IMR-90 (cell line): ENCODE results near the gene RAX2. TPM values are rescaled to one million over a fixed set of nuclear protein-coding genes. Genes with fewer than 3 reads are reported as not detected.

Source experiments
- ATAC-seq: fragments of 200-7000 bp; cut with Tn5 transposase; 2 replicates; pipeline ENCODE4 v1.9.1; 2020; ENCODE audit warnings: low read depth, mild to moderate bottlenecking, moderate library complexity
- BruUV-seq: library from RNA; stranded (reverse); fragments of 400-500 nt; replicated peaks from 2 replicates; lab custom pipeline; 2021; lab: Mats Ljungman, UMichigan
- CTCF ChIA-PET: fragments of 300-600 bp; formaldehyde crosslinking; extraction: SDS; loops from one replicate; lab custom pipeline; 2021; ENCODE audit warnings: antibody characterized with exemption; lab: Yijun Ruan, JAX
- POLR2A ChIA-PET: fragments of 300-600 bp; sonication (Branson Sonifier 250); formaldehyde crosslinking; loops from one replicate; lab custom pipeline; 2022; ENCODE audit warnings: antibody characterized with exemption; ENCODE audit not compliant: unreplicated experiment; lab: Charles Lee
- DNase-seq: peaks from one replicate; pipeline ENCODE4 v3.0.0; 2013
- H2AFZ ChIP-seq: replicated peaks from 2 replicates; pipeline ENCODE3; 2013; ENCODE audit warnings: low read length, mild to moderate bottlenecking; ENCODE audit not compliant: poor library complexity
- H2AK5ac ChIP-seq: 2 replicates; pipeline ENCODE4 v1.6.1; 2013; ENCODE audit warnings: low read depth, low read length, inconsistent platforms
- H2AK9ac ChIP-seq: replicated peaks from 2 replicates; pipeline ENCODE3; 2013; ENCODE audit warnings: mild to moderate bottlenecking, low read depth, low read length, moderate library complexity; ENCODE audit not compliant: poor library complexity
- H2BK120ac ChIP-seq: 2 replicates; pipeline ENCODE4 v1.6.1; 2013; ENCODE audit warnings: low read depth, low read length, inconsistent platforms
- H2BK15ac ChIP-seq: 3 replicates; pipeline ENCODE4 v1.6.1; 2013; ENCODE audit warnings: low read depth, low read length, inconsistent platforms
- H2BK20ac ChIP-seq: 2 replicates; pipeline ENCODE4 v1.6.1; 2013; ENCODE audit warnings: low read depth, mild to moderate bottlenecking, inconsistent platforms, low read length, moderate library complexity
- H2BK5ac ChIP-seq: 2 replicates; pipeline ENCODE4 v1.6.1; 2013; ENCODE audit warnings: mild to moderate bottlenecking, low read depth, low read length, inconsistent platforms; ENCODE audit not compliant: poor library complexity, severe bottlenecking
- H3K14ac ChIP-seq: replicated peaks from 2 replicates; pipeline ENCODE4 v1.6.1; 2013; ENCODE audit warnings: low read depth, low read length, inconsistent platforms
- H3K18ac ChIP-seq: 2 replicates; pipeline ENCODE4 v1.6.1; 2013; ENCODE audit warnings: low read depth, low read length, control low read depth
- H3K23ac ChIP-seq: 2 replicates; pipeline ENCODE4 v1.6.1; 2013; ENCODE audit warnings: low read depth, low read length, inconsistent platforms
- H3K27ac ChIP-seq: 2 replicates; pipeline ENCODE4 v1.5.1; 2013; ENCODE audit warnings: mild to moderate bottlenecking, control low read depth, low read length; ENCODE audit not compliant: insufficient read depth
- H3K27me3 ChIP-seq: 2 replicates; pipeline ENCODE4 v1.6.1; 2013; ENCODE audit warnings: low read length; ENCODE audit not compliant: control insufficient read depth, insufficient read depth
- H3K36me3 ChIP-seq: 2 replicates; pipeline ENCODE4 v1.6.1; 2013; ENCODE audit warnings: low read length, mixed read lengths; ENCODE audit not compliant: control insufficient read depth, insufficient read depth
- H3K4ac ChIP-seq: 2 replicates; pipeline ENCODE4 v1.6.1; 2013; ENCODE audit warnings: low read depth, low read length, inconsistent platforms
- H3K4me1 ChIP-seq: 2 replicates; pipeline ENCODE4 v1.6.1; 2013; ENCODE audit warnings: low read length, mixed read lengths; ENCODE audit not compliant: control insufficient read depth, insufficient read depth
- H3K4me2 ChIP-seq: 2 replicates; pipeline ENCODE4 v1.6.1; 2013; ENCODE audit warnings: low read depth, mild to moderate bottlenecking, control low read depth, low read length, moderate library complexity
- H3K4me3 ChIP-seq: 2 replicates; pipeline ENCODE4 v1.5.1; 2013; ENCODE audit warnings: low read depth, mild to moderate bottlenecking, control low read depth, low read length, moderate library complexity; ENCODE audit not compliant: insufficient read depth
- H3K56ac ChIP-seq: 2 replicates; pipeline ENCODE4 v1.6.1; 2013; ENCODE audit warnings: low read length, inconsistent platforms; ENCODE audit not compliant: insufficient read depth; ENCODE audit errors: extremely low read depth
- H3K79me1 ChIP-seq, 2 experiments: 2 replicates each; pipeline ENCODE4 v1.6.1; 2013; ENCODE audit warnings: low read length in 2 of 2, inconsistent platforms in 1 of 2, low read depth in 1 of 2
- H3K9ac ChIP-seq: 2 replicates; pipeline ENCODE4 v1.6.1; 2013; ENCODE audit warnings: low read depth, low read length, control low read depth
- H3K9me1 ChIP-seq: 2 replicates; pipeline ENCODE4 v1.6.1; 2013; ENCODE audit warnings: low read length, inconsistent platforms; ENCODE audit not compliant: insufficient read depth
- H3K9me3 ChIP-seq: 2 replicates; pipeline ENCODE4 v1.6.1; 2013; ENCODE audit warnings: low read length; ENCODE audit not compliant: control insufficient read depth, insufficient read depth
- H4K20me1 ChIP-seq: 2 replicates; pipeline ENCODE4 v1.6.1; 2013; ENCODE audit warnings: low read length, inconsistent platforms; ENCODE audit not compliant: insufficient read depth
- H4K5ac ChIP-seq: 2 replicates; pipeline ENCODE4 v1.6.1; 2013; ENCODE audit warnings: mild to moderate bottlenecking, low read depth, low read length, control low read depth
- H4K8ac ChIP-seq, 2 experiments: 2 replicates each; pipeline ENCODE4 v1.6.1; 2013; ENCODE audit warnings: low read depth in 2 of 2, low read length in 2 of 2, control low read depth in 1 of 2, inconsistent platforms in 1 of 2
- H4K91ac ChIP-seq: 2 replicates; pipeline ENCODE4 v1.6.1; 2013; ENCODE audit warnings: low read depth, low read length, inconsistent platforms; ENCODE audit not compliant: insufficient read depth
- BHLHE40 ChIP-seq: fragments of 150-350 bp; IDR thresholded peaks from 2 replicates; pipeline ENCODE4 v1.6.1; 2016; ENCODE audit warnings: mild to moderate bottlenecking, low read depth, low read length
- CEBPB ChIP-seq: IDR thresholded peaks from 2 replicates; pipeline ENCODE4 v1.6.1; 2012; ENCODE audit warnings: low read depth, low read length, improper control_type of control experiment
- CHD1 ChIP-seq: IDR thresholded peaks from 2 replicates; pipeline ENCODE4 v1.6.1; 2012; ENCODE audit warnings: low read depth, low read length, improper control_type of control experiment
- FOS ChIP-seq: fragments of 150-350 bp; IDR thresholded peaks from 2 replicates; pipeline ENCODE4 v1.6.1; 2016; ENCODE audit warnings: low read depth, low read length
- MAFK ChIP-seq: IDR thresholded peaks from 2 replicates; pipeline ENCODE4 v1.6.1; 2012; ENCODE audit warnings: low read depth, low read length, improper control_type of control experiment
- MAZ ChIP-seq: IDR thresholded peaks from 2 replicates; pipeline ENCODE4 v1.6.1; 2012; ENCODE audit warnings: low read depth, mild to moderate bottlenecking, low read length, improper control_type of control experiment, moderate library complexity, borderline replicate concordance
- MXI1 ChIP-seq: IDR thresholded peaks from 2 replicates; pipeline ENCODE4 v1.6.1; 2012; ENCODE audit warnings: low read depth, mild to moderate bottlenecking, low read length, moderate library complexity, borderline replicate concordance
- NFE2L2 ChIP-seq: fragments of 150-350 bp; IDR thresholded peaks from 2 replicates; pipeline ENCODE4 v1.6.1; 2016; ENCODE audit warnings: low read depth, mild to moderate bottlenecking, low read length
- POLR2A ChIP-seq: IDR thresholded peaks from 2 replicates; pipeline ENCODE4 v1.6.1; 2012; ENCODE audit warnings: mild to moderate bottlenecking, low read depth, low read length
- RAD21 ChIP-seq: IDR thresholded peaks from 2 replicates; pipeline ENCODE4 v1.6.1; 2012; ENCODE audit warnings: low read length, improper control_type of control experiment
- RCOR1 ChIP-seq: IDR thresholded peaks from 2 replicates; pipeline ENCODE4 v1.6.1; 2012; ENCODE audit warnings: mild to moderate bottlenecking, low read length, improper control_type of control experiment; ENCODE audit not compliant: insufficient replicate concordance
- RFX5 ChIP-seq: IDR thresholded peaks from 2 replicates; pipeline ENCODE4 v1.8.0; 2012; ENCODE audit warnings: low read depth, mild to moderate bottlenecking, low read length, moderate library complexity
- SMC3 ChIP-seq: fragments of 150-350 bp; IDR thresholded peaks from 2 replicates; pipeline ENCODE4 v1.6.1; 2016; ENCODE audit warnings: low read depth, mild to moderate bottlenecking, antibody characterized with exemption, low read length, moderate library complexity
- WGBS, 2 experiments: methylation state at CpG; one replicate each; pipeline versions ENCODE4 v1.1.5 to v1.1.7; 2013; ENCODE audit warnings: missing lambda C conversion rate in 2 of 2; ENCODE audit not compliant: insufficient read length in 1 of 2; ENCODE audit errors: extremely low coverage in 2 of 2; 5-methylcytosine and 5-hydroxymethylcytosine counted together
- dilution Hi-C: fragments of 300-500 bp; cut with HindIII; formaldehyde crosslinking; loops from one replicate; pipeline ENCODE4 v1.14.3; 2018; ENCODE audit warnings: low sequenced_read_pairs; ENCODE audit not compliant: unreplicated experiment
- in situ Hi-C: fragments of 300-500 bp; cut with MboI; formaldehyde crosslinking; loops from 3 replicates; pipeline ENCODE4 v1.14.3; 2019; ENCODE audit warnings: low sequenced_read_pairs, inconsistent platforms, mixed read lengths
- intact Hi-C: fragments of 100-400 bp; cut with micrococcal nuclease; formaldehyde crosslinking; loops from 2 replicates; pipeline ENCODE4 v1.10.0; 2022
- polyA plus RNA-seq, 3 experiments: library from polyadenylated mRNA; depleted of rRNA; stranded (reverse); fragments of >200 nt; gene quantifications; 2 replicates each; pipeline ENCODE4 v1.2.3, GENCODE V29; 2012; ENCODE audit warnings: low replicate concordance in 1 of 3
- total RNA-seq: library from RNA; depleted of rRNA; stranded (reverse); fragments of >200 nt; gene quantifications from 2 replicates; pipeline ENCODE4 v1.2.3, GENCODE V29; 2012
- TF ChIP-seq, protein P1 (sequence below): fragments of 150-350 bp; IDR thresholded peaks from 2 replicates; pipeline ENCODE4 v1.6.1; 2016; ENCODE audit warnings: low read depth, mild to moderate bottlenecking, low read length, moderate library complexity, borderline replicate concordance
- TF ChIP-seq, protein P2 (sequence below): fragments of 150-350 bp; IDR thresholded peaks from 2 replicates; pipeline ENCODE4 v1.6.1; 2017; ENCODE audit warnings: mild to moderate bottlenecking, antibody characterized with exemption, low read length, low read depth
- TF ChIP-seq, protein P3 (sequence below): conservative IDR thresholded peaks from 2 replicates; pipeline ENCODE4 v1.5.1; 2012; ENCODE audit warnings: mild to moderate bottlenecking, low read depth, low read length, improper control_type of control experiment

Gene RAX2
- total and polyA plus RNA-seq, 2 of the 4 experiments (the other 2 are of a cell fraction): not detected

DNA sequence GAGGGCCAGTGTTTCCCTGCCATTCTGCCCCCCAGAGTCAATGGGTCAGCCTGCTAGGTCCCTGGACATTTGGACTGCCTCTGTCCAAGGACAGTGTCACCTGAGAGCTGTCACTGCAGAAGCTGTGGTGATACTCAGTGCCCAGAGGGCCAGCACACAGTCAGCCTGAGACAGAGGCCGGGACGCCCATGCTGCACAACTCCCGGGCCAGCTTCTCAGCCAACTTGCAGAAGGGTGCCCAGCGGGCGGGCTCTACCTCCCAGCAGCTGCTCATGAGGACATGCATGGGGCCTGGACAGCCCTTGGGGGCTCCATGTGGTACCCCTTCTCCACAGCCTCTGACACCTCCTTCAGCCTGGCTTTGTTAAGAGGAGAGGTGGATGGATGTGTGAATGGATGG lies 3.8 kb upstream of the RAX2 start:
- no peak for DNase-seq
- H3K4me1 ChIP-seq: no peaks in the 10 kb centered on the region
- no peak overlapping the region for H3K9ac ChIP-seq
- no peaks in the 10 kb centered on the region for H3K9me1 ChIP-seq
- no peaks in the 10 kb centered on the region for H3K36me3 ChIP-seq
- H3K18ac ChIP-seq: no peak overlapping the region
- H2AK9ac ChIP-seq: no peak overlapping the region
- no TSS peak for BruUV-seq
- no peaks in the 10 kb centered on the region for H3K79me1 ChIP-seq
- H3K4me2 ChIP-seq: no peak overlapping the region
- dilution Hi-C loops: no loop called here
- no peak overlapping the region for H3K4ac ChIP-seq
- peaks cover 2% of the 10 kb centered on the region for H3K9me3 ChIP-seq
- H2AFZ ChIP-seq: no peak overlapping the region
- ChIA-PET POLR2A (no interaction called here), CTCF (no interaction called here)
- H2BK15ac ChIP-seq: no peak overlapping the region
- no peak overlapping the region for H2BK20ac ChIP-seq
- in situ Hi-C loops: no loop called here
- no peak overlapping the region for H3K14ac ChIP-seq
- H4K20me1 ChIP-seq: no peaks in the 10 kb centered on the region
- intact Hi-C loops: no loop called here
- no peak overlapping the region for H3K4me3 ChIP-seq
- no peak overlapping the region for H3K56ac ChIP-seq
- H2BK5ac ChIP-seq: no peak overlapping the region
- no peak overlapping the region for H4K91ac ChIP-seq
- H4K8ac ChIP-seq: no peak overlapping the region
- WGBS, 2 experiments: no CpG with 5 or more reads among the region's 5 CpGs
- H3K27ac ChIP-seq: no peak overlapping the region
- no peak overlapping the region for H2AK5ac ChIP-seq
- no peak for ATAC-seq
- H4K5ac ChIP-seq: no peak overlapping the region
- H3K27me3 ChIP-seq: peaks cover 5% of the 10 kb centered on the region; the same call in 1 of the 2 replicates
- H2BK120ac ChIP-seq: no peak overlapping the region
- no peak for TF ChIP-seq RAD21
- no peak for TF ChIP-seq MAZ
- TF ChIP-seq, protein P1, sequence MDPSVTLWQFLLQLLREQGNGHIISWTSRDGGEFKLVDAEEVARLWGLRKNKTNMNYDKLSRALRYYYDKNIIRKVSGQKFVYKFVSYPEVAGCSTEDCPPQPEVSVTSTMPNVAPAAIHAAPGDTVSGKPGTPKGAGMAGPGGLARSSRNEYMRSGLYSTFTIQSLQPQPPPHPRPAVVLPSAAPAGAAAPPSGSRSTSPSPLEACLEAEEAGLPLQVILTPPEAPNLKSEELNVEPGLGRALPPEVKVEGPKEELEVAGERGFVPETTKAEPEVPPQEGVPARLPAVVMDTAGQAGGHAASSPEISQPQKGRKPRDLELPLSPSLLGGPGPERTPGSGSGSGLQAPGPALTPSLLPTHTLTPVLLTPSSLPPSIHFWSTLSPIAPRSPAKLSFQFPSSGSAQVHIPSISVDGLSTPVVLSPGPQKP: no peak
- TF ChIP-seq CHD1: no peak
- TF ChIP-seq, protein P2, sequence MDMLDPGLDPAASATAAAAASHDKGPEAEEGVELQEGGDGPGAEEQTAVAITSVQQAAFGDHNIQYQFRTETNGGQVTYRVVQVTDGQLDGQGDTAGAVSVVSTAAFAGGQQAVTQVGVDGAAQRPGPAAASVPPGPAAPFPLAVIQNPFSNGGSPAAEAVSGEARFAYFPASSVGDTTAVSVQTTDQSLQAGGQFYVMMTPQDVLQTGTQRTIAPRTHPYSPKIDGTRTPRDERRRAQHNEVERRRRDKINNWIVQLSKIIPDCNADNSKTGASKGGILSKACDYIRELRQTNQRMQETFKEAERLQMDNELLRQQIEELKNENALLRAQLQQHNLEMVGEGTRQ: no peak
- TF ChIP-seq RCOR1: no peak
- TF ChIP-seq, protein P3, sequence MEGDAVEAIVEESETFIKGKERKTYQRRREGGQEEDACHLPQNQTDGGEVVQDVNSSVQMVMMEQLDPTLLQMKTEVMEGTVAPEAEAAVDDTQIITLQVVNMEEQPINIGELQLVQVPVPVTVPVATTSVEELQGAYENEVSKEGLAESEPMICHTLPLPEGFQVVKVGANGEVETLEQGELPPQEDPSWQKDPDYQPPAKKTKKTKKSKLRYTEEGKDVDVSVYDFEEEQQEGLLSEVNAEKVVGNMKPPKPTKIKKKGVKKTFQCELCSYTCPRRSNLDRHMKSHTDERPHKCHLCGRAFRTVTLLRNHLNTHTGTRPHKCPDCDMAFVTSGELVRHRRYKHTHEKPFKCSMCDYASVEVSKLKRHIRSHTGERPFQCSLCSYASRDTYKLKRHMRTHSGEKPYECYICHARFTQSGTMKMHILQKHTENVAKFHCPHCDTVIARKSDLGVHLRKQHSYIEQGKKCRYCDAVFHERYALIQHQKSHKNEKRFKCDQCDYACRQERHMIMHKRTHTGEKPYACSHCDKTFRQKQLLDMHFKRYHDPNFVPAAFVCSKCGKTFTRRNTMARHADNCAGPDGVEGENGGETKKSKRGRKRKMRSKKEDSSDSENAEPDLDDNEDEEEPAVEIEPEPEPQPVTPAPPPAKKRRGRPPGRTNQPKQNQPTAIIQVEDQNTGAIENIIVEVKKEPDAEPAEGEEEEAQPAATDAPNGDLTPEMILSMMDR: no peak
- no peak for TF ChIP-seq BHLHE40
- TF ChIP-seq NFE2L2: no peak
- no peak for TF ChIP-seq MXI1
- TF ChIP-seq FOS: no peak
- no peak for TF ChIP-seq MAFK
- TF ChIP-seq CEBPB: no peak
- no peak for TF ChIP-seq RFX5
- TF ChIP-seq SMC3: no peak
- no peak for TF ChIP-seq POLR2A
- no peak overlapping the region for H3K23ac ChIP-seq
